HG02973 (cell line): ENCODE results near the gene WNT5B.
"Not testable (repeated sequence)": the region's sequence is repeated elsewhere in the genome, so short reads cannot be mapped to it uniquely, and the experiment has no call there.

Experiments used
- ATAC-seq: cut with Tn5 transposase; IDR thresholded peaks from one replicate; pipeline ENCODE4 v1.9.1; 2021; ENCODE audit warnings: moderate library complexity; ENCODE audit not compliant: unreplicated experiment

WNT5B gene

GRCh38 chr12:1595690-1596347, 33.2 kb upstream of the WNT5B start:
- no peak for ATAC-seq

- ATAC-seq: no peak
These were observed 30.3 kb upstream of the WNT5B start for GRCh38 chr12:1598757-1599156.

- ATAC-seq: not testable (repeated sequence)
These were observed 26.3 kb upstream of the WNT5B start for GRCh38 chr12:1602706-1603105.

- ATAC-seq: no peak
These were observed 25.6 kb upstream of the WNT5B start for GRCh38 chr12:1603269-1603993.

GRCh38 chr12:1604464-1604863, 24.6 kb upstream of the WNT5B start:
- no peak for ATAC-seq

DNA sequence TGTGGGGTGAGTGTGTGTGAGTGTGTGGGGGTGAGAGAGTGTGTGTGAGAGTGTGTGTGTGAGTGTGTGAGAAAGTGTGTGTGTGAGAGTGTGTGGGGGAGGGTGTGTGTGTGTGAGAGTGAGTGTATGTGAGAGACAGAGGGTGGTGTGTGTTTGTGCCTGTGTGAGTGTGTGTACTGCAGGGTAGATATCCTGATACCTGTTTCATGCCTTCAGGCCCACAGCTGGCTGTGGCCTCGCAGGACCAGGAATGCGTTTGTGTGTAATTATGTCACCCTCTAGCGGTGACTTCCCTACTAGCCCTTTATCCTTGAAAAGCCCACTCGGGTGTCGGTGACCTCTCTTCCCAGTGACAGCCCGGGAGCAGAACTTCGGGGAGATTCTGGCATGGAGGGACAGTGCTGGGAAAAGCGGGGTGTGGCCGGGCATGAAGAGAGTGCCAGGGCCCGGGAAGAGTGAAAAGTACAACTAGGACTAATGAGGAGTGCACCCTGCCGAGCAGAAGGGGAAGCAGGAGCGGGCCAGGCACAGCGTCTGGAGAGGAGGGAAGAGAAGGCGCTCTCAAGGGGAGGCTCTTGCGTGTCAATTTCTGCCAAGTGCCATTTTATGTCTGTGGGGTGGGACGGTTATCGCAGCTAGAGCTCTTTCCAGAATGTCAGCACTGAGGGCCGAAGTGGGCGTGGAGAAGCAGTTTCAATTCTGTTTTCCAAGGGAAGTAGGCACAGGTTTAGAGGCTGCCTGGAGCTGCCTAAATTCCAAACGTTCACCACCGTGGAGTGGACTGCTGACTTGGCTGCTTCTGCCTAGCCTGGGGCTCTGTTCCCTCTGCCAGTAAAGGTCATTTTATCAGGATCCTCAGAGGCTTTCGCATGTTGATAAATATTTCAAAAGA, 23.7 kb upstream of the WNT5B start:
- peak; percentile 21 for ATAC-seq

GRCh38 chr12:1606021-1606622, 22.9 kb upstream of the WNT5B start:
- peak; percentile 72 for ATAC-seq

GRCh38 chr12:1607940-1608712, 20.9 kb upstream of the WNT5B start:
- no peak for ATAC-seq

GRCh38 chr12:1608713-1609119, 20.3 kb upstream of the WNT5B start:
- ATAC-seq: no peak

DNA sequence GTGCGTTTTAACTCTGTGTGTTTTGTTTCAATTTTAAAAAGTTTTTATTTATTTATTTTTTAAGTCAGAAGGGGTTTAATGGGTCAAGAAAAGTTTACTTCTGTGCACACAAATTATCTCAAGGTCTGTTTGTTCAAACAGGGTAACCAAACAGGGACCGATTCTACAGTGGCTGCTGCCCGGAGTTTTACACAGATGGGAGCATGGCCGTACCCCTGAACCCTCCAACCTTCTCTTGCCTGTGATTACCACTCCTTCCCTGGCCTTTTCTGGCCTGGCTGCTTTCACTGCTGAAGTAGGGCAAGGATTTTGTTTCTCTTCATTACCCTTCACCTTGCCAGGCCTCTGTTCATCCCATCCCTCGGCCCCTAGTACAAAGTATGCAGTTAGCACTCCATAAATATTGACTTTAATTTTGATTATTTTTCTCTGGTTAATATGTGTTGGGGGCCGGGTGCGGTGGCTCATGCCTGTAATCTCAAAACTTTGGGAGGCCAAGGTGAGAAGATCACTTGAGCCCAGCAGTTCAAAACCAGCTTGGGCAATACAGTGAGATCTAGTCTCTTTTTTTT, 18.9 kb upstream of the WNT5B start:
- no peak for ATAC-seq

GRCh38 chr12:1611803-1612572, 17.0 kb upstream of the WNT5B start:
- no peak for ATAC-seq

DNA sequence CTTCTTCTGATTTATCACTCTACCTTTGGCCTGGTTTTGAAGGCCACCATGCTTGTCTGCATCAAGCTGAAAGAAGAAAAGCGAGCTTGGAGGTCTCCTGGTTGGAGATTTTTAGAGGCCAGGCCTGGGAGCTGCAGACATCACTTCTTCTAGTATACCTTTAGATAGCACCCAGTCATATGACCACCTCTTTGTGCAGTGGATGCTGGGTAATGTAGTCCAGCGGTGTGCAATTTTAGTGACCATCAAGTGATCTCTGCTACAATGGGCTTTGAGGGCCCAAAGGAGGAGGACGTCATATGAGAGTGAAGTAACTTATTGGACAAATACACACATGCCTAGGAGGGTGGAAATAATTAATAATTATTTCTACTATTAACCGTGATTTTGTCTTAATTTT, 15.2 kb upstream of the WNT5B start:
- ATAC-seq: no peak

- no peak for ATAC-seq
These were observed 14.7 kb upstream of the WNT5B start for GRCh38 chr12:1614360-1614759.

DNA sequence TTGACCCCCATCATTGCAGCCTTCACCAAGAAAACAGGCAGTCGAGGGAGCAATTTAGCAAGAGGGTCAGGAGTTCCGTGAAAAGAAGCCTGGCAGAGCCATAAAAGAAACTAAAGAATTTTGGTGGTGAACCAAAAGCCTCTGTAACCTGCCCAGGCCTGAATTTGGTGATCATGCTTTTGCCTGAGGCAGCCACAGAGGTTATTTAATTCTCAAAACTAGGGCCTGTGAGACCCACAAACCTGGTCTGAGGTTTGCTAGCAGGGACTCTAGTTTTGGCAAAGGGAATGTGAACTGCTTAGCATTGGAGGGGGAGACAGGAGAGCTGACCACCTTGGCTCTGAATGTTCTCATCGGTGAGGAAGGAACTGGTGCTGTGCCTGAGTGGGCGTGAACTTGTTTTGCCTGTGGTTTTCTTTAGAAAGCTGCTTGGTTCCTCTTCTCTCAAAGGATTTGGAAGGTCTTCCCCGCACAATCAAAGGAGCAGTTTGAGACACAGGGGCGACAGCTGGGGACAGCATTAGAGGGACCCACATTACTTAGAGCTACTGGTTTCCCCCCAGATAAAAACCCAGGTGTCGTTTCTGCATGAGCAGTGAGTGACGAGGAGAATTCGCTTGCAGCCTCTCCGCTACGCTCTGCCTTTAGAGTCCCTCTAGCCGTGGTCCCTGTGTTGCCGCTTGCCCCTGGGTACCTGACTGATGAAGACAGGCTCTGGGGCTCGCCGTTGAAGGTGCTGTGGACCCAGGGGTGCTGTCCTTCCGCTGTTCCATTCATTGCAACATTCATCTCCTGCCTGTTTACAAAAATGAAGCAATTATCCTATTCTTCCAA, 12.6 kb upstream of the WNT5B start:
- ATAC-seq: no peak

DNA sequence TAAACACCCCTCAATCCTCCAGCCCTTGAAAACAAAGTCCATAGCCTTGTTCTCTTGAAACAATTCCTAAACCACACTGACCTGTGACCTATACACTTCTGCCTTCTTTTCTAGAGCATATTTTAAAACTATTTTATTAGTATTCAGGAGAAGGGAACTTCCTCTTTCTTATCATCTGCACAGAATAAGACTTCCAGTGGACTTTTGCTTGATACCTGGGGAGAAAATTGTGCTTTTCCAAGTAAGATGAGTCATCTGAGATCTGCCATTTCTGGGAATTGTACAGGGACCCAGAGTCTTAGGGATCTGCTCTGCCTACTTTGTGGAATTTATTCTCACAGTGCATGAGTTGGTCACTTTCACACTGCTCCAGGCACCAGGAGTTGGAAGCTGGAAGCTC, 10.5 kb upstream of the WNT5B start:
- ATAC-seq: no peak

DNA sequence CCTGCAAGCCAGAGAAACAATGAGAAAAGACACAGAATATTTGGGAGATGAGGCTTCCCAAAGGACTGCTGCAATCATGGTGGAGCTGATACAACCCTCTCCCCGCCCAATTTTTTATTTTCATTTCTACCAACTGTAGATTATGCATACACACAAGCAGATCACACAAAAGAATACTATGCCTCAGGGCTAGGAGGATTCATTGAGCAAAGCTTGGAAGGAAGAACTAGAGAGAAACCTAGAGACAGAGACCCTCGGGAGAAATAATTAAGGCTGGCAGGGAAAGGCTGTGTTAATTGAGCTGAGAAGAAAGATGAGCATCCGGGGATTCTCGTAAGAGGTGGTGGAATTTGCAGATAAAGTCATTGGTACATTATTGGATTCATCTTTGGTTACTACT, 9.9 kb upstream of the WNT5B start:
- ATAC-seq: no peak

- peak; percentile 46 for ATAC-seq
These were observed 9.4 kb upstream of the WNT5B start for GRCh38 chr12:1619587-1619986.

GRCh38 chr12:1620092-1620491, 8.9 kb upstream of the WNT5B start:
- no peak for ATAC-seq

DNA sequence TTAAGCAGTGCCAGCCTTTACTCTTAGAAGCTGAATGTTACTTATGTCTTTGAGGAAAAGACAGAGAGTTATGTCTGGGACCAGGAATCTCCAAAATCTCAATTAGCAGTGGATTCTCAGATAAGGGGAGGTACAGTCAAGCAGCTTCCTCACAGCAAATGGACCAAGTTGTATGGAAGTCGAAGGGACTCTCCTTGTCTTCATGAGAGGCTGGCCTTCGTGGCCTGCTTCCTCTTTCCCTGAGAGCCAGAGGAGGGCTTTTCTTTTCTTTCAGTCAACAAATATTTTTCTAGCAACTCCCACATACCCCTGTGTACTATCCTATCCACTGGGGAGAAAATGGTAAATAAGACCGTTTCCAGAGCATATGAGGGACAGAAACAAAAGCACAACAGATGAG, 6.6 kb upstream of the WNT5B start:
- no peak for ATAC-seq
